ENCODE measurements around the gene CLIC2. TPM values are rescaled to one million over a fixed set of nuclear protein-coding genes. Genes with fewer than 3 reads are reported as not detected.
"Not testable (repeated sequence)": the region's sequence is repeated elsewhere in the genome, so short reads cannot be mapped to it uniquely, and the experiment has no call there.

CLIC2 gene
- total RNA-seq, 5 donors from 2014 or later (not counting 1 experiment from before 2014, with no cell fraction given): 0.57 to 1.3 (median 0.72) TPM

GRCh38 chrX:155349448-155349847, 15.0 kb upstream of the CLIC2 start:
- H3K4me1 ChIP-seq (ENCODE audit: control insufficient read depth in 1 of 2, extremely low read depth in 1 of 2, insufficient read depth in 2 of 2, low read length in 2 of 2); H3K4me3 Mint-ChIP-seq; H3K36me3 ChIP-seq (ENCODE audit: control insufficient read depth in 2 of 2, extremely low read depth in 1 of 2, insufficient read depth in 1 of 2, low read length in 1 of 2); ATAC-seq (replicated peaks in 1 of 4); H3K36me3 Mint-ChIP-seq; H3K9me3 ChIP-seq; H3K4me3 ChIP-seq (ENCODE audit: control insufficient read depth in 1 of 2, extremely low read depth in 1 of 2, low read length in 1 of 2); H3K27ac ChIP-seq (ENCODE audit: low read length); H3K4me1 Mint-ChIP-seq; CTCF ChIA-PET; H3K27me3 Mint-ChIP-seq; H3K27ac Mint-ChIP-seq; H3K27me3 ChIP-seq (replicated peaks in 1 of 2; ENCODE audit: control insufficient read depth in 2 of 2, extremely low read depth in 1 of 2, insufficient read depth in 2 of 2, low read length in 1 of 2); DNase-seq; POLR2A ChIA-PET; H3K9me3 Mint-ChIP-seq: not testable (repeated sequence)
- no CpG with 5 or more reads among the region's 4 CpGs for WGBS (ENCODE audit: insufficient coverage)

- H3K36me3 Mint-ChIP-seq; H3K9me3 ChIP-seq; H3K27me3 ChIP-seq (replicated peaks in 1 of 2; ENCODE audit: control insufficient read depth in 2 of 2, extremely low read depth in 1 of 2, insufficient read depth in 2 of 2, low read length in 1 of 2); H3K9me3 Mint-ChIP-seq; CTCF ChIA-PET; H3K27ac ChIP-seq (ENCODE audit: low read length); H3K36me3 ChIP-seq (ENCODE audit: control insufficient read depth in 2 of 2, extremely low read depth in 1 of 2, insufficient read depth in 1 of 2, low read length in 1 of 2); DNase-seq; H3K4me1 Mint-ChIP-seq; H3K27me3 Mint-ChIP-seq; H3K4me1 ChIP-seq (ENCODE audit: control insufficient read depth in 1 of 2, extremely low read depth in 1 of 2, insufficient read depth in 2 of 2, low read length in 2 of 2); H3K4me3 ChIP-seq (ENCODE audit: control insufficient read depth in 1 of 2, extremely low read depth in 1 of 2, low read length in 1 of 2); H3K27ac Mint-ChIP-seq; POLR2A ChIA-PET; ATAC-seq (replicated peaks in 1 of 4); H3K4me3 Mint-ChIP-seq: not testable (repeated sequence)
- no CpG with 5 or more reads among the region's 1 CpG for WGBS (ENCODE audit: insufficient coverage)
These were observed 11.3 kb upstream of the CLIC2 start for GRCh38 chrX:155345689-155346088.

GRCh38 chrX:155335337-155335712, 911 bp upstream of the CLIC2 start:
- WGBS (ENCODE audit: insufficient coverage): no CpG with 5 or more reads among the region's 1 CpG
- not testable (repeated sequence) for H3K27me3 Mint-ChIP-seq

GRCh38 chrX:155333544-155334100, 792 bp downstream of the CLIC2 start:
- Histone ChIP-seq H3K36me3 (ENCODE audit: control insufficient read depth in 2 of 2, extremely low read depth in 1 of 2, insufficient read depth in 1 of 2, low read length in 1 of 2) (no peaks in the 10 kb centered on the region), H3K4me1 (ENCODE audit: control insufficient read depth in 1 of 2, extremely low read depth in 1 of 2, insufficient read depth in 2 of 2, low read length in 2 of 2) (no peaks in the 10 kb centered on the region), H3K9me3 (no peaks in the 10 kb centered on the region), H3K4me3 (ENCODE audit: control insufficient read depth in 1 of 2, extremely low read depth in 1 of 2, low read length in 1 of 2) (no peak overlapping the region), H3K27me3 (replicated peaks in 1 of 2; ENCODE audit: control insufficient read depth in 2 of 2, extremely low read depth in 1 of 2, insufficient read depth in 2 of 2, low read length in 1 of 2) (no peaks in the 10 kb centered on the region), H3K27ac (ENCODE audit: low read length) (no peak overlapping the region)
- Mint-ChIP-seq H3K27me3 (peaks cover 3 to 13% of the 10 kb centered on the region in 2 donors), H3K27ac (no peak overlapping the region), H3K9me3 (no peaks in the 10 kb centered on the region), H3K36me3 (no peaks in the 10 kb centered on the region), H3K4me1 (no peaks in the 10 kb centered on the region), H3K4me3 (no peak overlapping the region)
- WGBS (ENCODE audit: insufficient coverage): no CpG with 5 or more reads among the region's 2 CpGs
- ChIA-PET POLR2A (no interaction called here), CTCF (interaction anchor here in 1 of 2 donors (0.6 kb wide), 1 partner anchor 18 kb away, joined by 3 read pairs; no protein-coding TSS in a partner anchor)
- DNase-seq: no peak
- no peak for ATAC-seq (replicated peaks in 1 of 4)

More at GRCh38 chrX:155335337-155335712, 911 bp upstream of the CLIC2 start:
- DNase-seq; H3K36me3 ChIP-seq (ENCODE audit: control insufficient read depth in 2 of 2, extremely low read depth in 1 of 2, insufficient read depth in 1 of 2, low read length in 1 of 2); H3K36me3 Mint-ChIP-seq; H3K4me1 Mint-ChIP-seq; H3K27ac Mint-ChIP-seq; H3K9me3 Mint-ChIP-seq; CTCF ChIA-PET; ATAC-seq (replicated peaks in 1 of 4); H3K4me3 ChIP-seq (ENCODE audit: control insufficient read depth in 1 of 2, extremely low read depth in 1 of 2, low read length in 1 of 2); H3K4me3 Mint-ChIP-seq; H3K4me1 ChIP-seq (ENCODE audit: control insufficient read depth in 1 of 2, extremely low read depth in 1 of 2, insufficient read depth in 2 of 2, low read length in 2 of 2); H3K27ac ChIP-seq (ENCODE audit: low read length); H3K27me3 ChIP-seq (replicated peaks in 1 of 2; ENCODE audit: control insufficient read depth in 2 of 2, extremely low read depth in 1 of 2, insufficient read depth in 2 of 2, low read length in 1 of 2); POLR2A ChIA-PET; H3K9me3 ChIP-seq: not testable (repeated sequence)

GRCh38 chrX:155330992-155331391, 3.4 kb downstream of the CLIC2 start:
- WGBS (ENCODE audit: insufficient coverage): no CpG with 5 or more reads among the region's 2 CpGs
- no peaks in the 10 kb centered on the region for H3K9me3 ChIP-seq
- no peaks in the 10 kb centered on the region for H3K36me3 ChIP-seq (ENCODE audit: control insufficient read depth in 2 of 2, extremely low read depth in 1 of 2, insufficient read depth in 1 of 2, low read length in 1 of 2)
- H3K4me1 ChIP-seq (ENCODE audit: control insufficient read depth in 1 of 2, extremely low read depth in 1 of 2, insufficient read depth in 2 of 2, low read length in 2 of 2): no peaks in the 10 kb centered on the region
- ATAC-seq (replicated peaks in 1 of 4): no peak
- ChIA-PET CTCF (no interaction called here), POLR2A (no interaction called here)
- Mint-ChIP-seq H3K9me3 (no peaks in the 10 kb centered on the region), H3K36me3 (no peaks in the 10 kb centered on the region), H3K27me3 (peaks cover 3 to 13% of the 10 kb centered on the region in 2 donors), H3K27ac (no peak overlapping the region), H3K4me1 (no peaks in the 10 kb centered on the region), H3K4me3 (no peak overlapping the region)
- no peak overlapping the region for H3K4me3 ChIP-seq (ENCODE audit: control insufficient read depth in 1 of 2, extremely low read depth in 1 of 2, low read length in 1 of 2)
- H3K27ac ChIP-seq (ENCODE audit: low read length): no peak overlapping the region
- no peak for DNase-seq
- H3K27me3 ChIP-seq (replicated peaks in 1 of 2; ENCODE audit: control insufficient read depth in 2 of 2, extremely low read depth in 1 of 2, insufficient read depth in 2 of 2, low read length in 1 of 2): no peaks in the 10 kb centered on the region

GRCh38 chrX:155329293-155329692, 5.1 kb downstream of the CLIC2 start:
- ATAC-seq (replicated peaks in 1 of 4) (no peak), DNase-seq (no peak)
- ChIA-PET CTCF (interaction anchor here in 1 of 2 donors (0.7 kb wide), 1 partner anchor 333 kb away, joined by 5 read pairs; no protein-coding TSS in a partner anchor), POLR2A (no interaction called here)
- no peak overlapping the region for H3K4me3 ChIP-seq (ENCODE audit: control insufficient read depth in 1 of 2, extremely low read depth in 1 of 2, low read length in 1 of 2)
- H3K36me3 ChIP-seq (ENCODE audit: control insufficient read depth in 2 of 2, extremely low read depth in 1 of 2, insufficient read depth in 1 of 2, low read length in 1 of 2): no peaks in the 10 kb centered on the region
- H3K9me3 Mint-ChIP-seq: no peaks in the 10 kb centered on the region
- H3K27ac ChIP-seq (ENCODE audit: low read length): no peak overlapping the region
- no CpG with 5 or more reads among the region's 4 CpGs for WGBS (ENCODE audit: insufficient coverage)
- no peaks in the 10 kb centered on the region for H3K9me3 ChIP-seq
- H3K27me3 Mint-ChIP-seq: peaks cover 3 to 16% of the 10 kb centered on the region in 2 donors
- no peaks in the 10 kb centered on the region for H3K36me3 Mint-ChIP-seq
- H3K27ac Mint-ChIP-seq: no peak overlapping the region
- H3K27me3 ChIP-seq (replicated peaks in 1 of 2; ENCODE audit: control insufficient read depth in 2 of 2, extremely low read depth in 1 of 2, insufficient read depth in 2 of 2, low read length in 1 of 2): no peaks in the 10 kb centered on the region
- H3K4me3 Mint-ChIP-seq: no peak overlapping the region
- no peaks in the 10 kb centered on the region for H3K4me1 ChIP-seq (ENCODE audit: control insufficient read depth in 1 of 2, extremely low read depth in 1 of 2, insufficient read depth in 2 of 2, low read length in 2 of 2)
- H3K4me1 Mint-ChIP-seq: no peaks in the 10 kb centered on the region

GRCh38 chrX:155326610-155327009, 7.8 kb downstream of the CLIC2 start:
- ChIA-PET CTCF (no interaction called here), POLR2A (no interaction called here)
- Histone ChIP-seq H3K4me1 (ENCODE audit: control insufficient read depth in 1 of 2, extremely low read depth in 1 of 2, insufficient read depth in 2 of 2, low read length in 2 of 2) (no peaks in the 10 kb centered on the region), H3K27ac (ENCODE audit: low read length) (no peak overlapping the region), H3K27me3 (replicated peaks in 1 of 2; ENCODE audit: control insufficient read depth in 2 of 2, extremely low read depth in 1 of 2, insufficient read depth in 2 of 2, low read length in 1 of 2) (no peaks in the 10 kb centered on the region), H3K4me3 (ENCODE audit: control insufficient read depth in 1 of 2, extremely low read depth in 1 of 2, low read length in 1 of 2) (no peak overlapping the region), H3K9me3 (no peaks in the 10 kb centered on the region), H3K36me3 (ENCODE audit: control insufficient read depth in 2 of 2, extremely low read depth in 1 of 2, insufficient read depth in 1 of 2, low read length in 1 of 2) (no peaks in the 10 kb centered on the region)
- no peak overlapping the region for H3K4me3 Mint-ChIP-seq
- H3K27ac Mint-ChIP-seq: no peak overlapping the region
- ATAC-seq (replicated peaks in 1 of 4): no peak
- H3K9me3 Mint-ChIP-seq: no peaks in the 10 kb centered on the region
- DNase-seq: no peak
- no peaks in the 10 kb centered on the region for H3K36me3 Mint-ChIP-seq
- peaks cover 5 to 23% of the 10 kb centered on the region in 2 donors for H3K27me3 Mint-ChIP-seq
- no CpG with 5 or more reads among the region's 2 CpGs for WGBS (ENCODE audit: insufficient coverage)
- H3K4me1 Mint-ChIP-seq: no peaks in the 10 kb centered on the region
